Measurements from ENCODE around the gene TTC9B.
"Not testable (repeated sequence)": the region's sequence is repeated elsewhere in the genome, so short reads cannot be mapped to it uniquely, and the experiment has no call there.

The TTC9B gene

GRCh38 chr19:40174092-40174491 lies 44.1 kb downstream of the TTC9B start:
- Histone ChIP-seq H3K23ac (ENCODE audit: low read depth, low read length, poor library complexity) (no peak overlapping the region), H3K4ac (ENCODE audit: low read length) (no peak overlapping the region), H3K18ac (ENCODE audit: low read length) (no peak overlapping the region)

GRCh38 chr19:40171293-40171692 lies 46.9 kb downstream of the TTC9B start:
- not testable (repeated sequence) for H3K9me3 ChIP-seq (replicated peaks in 1 of 2; ENCODE audit: control insufficient read depth in 2 of 2, insufficient read depth in 1 of 2, low read depth in 1 of 2, low read length in 2 of 2); H3K4me2 ChIP-seq (ENCODE audit: insufficient read depth, low read length, poor library complexity, severe bottlenecking); H3K23ac ChIP-seq (ENCODE audit: low read depth, low read length, poor library complexity); H3K18ac ChIP-seq (ENCODE audit: low read length); H3K79me1 ChIP-seq (ENCODE audit: low read depth, low read length); DNase-seq (ENCODE audit: low spot score); H3K14ac ChIP-seq (ENCODE audit: low read length); H2BK12ac ChIP-seq (ENCODE audit: low read length); H3K27me3 ChIP-seq (ENCODE audit: control insufficient read depth in 3 of 3, insufficient read depth in 3 of 3, low read depth in 1 of 3, low read length in 3 of 3); H3K27ac ChIP-seq (replicated peaks; ENCODE audit: low read length); H3K4me3 ChIP-seq (ENCODE audit: low read length in 2 of 2); H4K8ac ChIP-seq (ENCODE audit: low read depth, low read length); H2BK15ac ChIP-seq (ENCODE audit: low read length); H2BK120ac ChIP-seq (ENCODE audit: low read depth, low read length); H2BK5ac ChIP-seq (ENCODE audit: low read length); H3K4me1 ChIP-seq (ENCODE audit: control insufficient read depth in 2 of 2, insufficient read depth in 1 of 2, low read depth in 1 of 2, low read length in 2 of 2); H4K91ac ChIP-seq (ENCODE audit: low read depth, low read length, poor library complexity); H3K4ac ChIP-seq (ENCODE audit: low read length); H2AK5ac ChIP-seq (ENCODE audit: low read depth, low read length); H3K36me3 ChIP-seq (replicated peaks in 1 of 2; ENCODE audit: control insufficient read depth in 2 of 2, insufficient read depth in 2 of 2, low read length in 2 of 2); H3K9ac ChIP-seq (ENCODE audit: low read depth, low read length, poor library complexity)
- peak overlapping the region; percentile 67 for H2AFZ ChIP-seq (ENCODE audit: low read length)
- no CpG with 5 or more reads among the region's 4 CpGs for WGBS, 2 donors (ENCODE audit: extremely low coverage in 2 of 2, insufficient read length in 2 of 2, insufficient replicate concordance in 1 of 2)

More at GRCh38 chr19:40174092-40174491, 44.1 kb downstream of the TTC9B start:
- H3K14ac ChIP-seq (ENCODE audit: low read length), result no peak overlapping the region
- H2BK12ac ChIP-seq (ENCODE audit: low read length), result no peak overlapping the region
- H3K79me1 ChIP-seq (ENCODE audit: low read depth, low read length), result no peaks in the 10 kb centered on the region
- H3K27me3 ChIP-seq (ENCODE audit: control insufficient read depth in 3 of 3, insufficient read depth in 3 of 3, low read depth in 1 of 3, low read length in 3 of 3), result no peaks in the 10 kb centered on the region
- H3K4me3 ChIP-seq (ENCODE audit: low read length in 2 of 2), result no peak overlapping the region
- no peak overlapping the region for H2AK5ac ChIP-seq (ENCODE audit: low read depth, low read length)
- no peak for DNase-seq (ENCODE audit: low spot score)
- no peak overlapping the region for H2BK15ac ChIP-seq (ENCODE audit: low read length)
- no peaks in the 10 kb centered on the region for H3K36me3 ChIP-seq (replicated peaks in 1 of 2; ENCODE audit: control insufficient read depth in 2 of 2, insufficient read depth in 2 of 2, low read length in 2 of 2)
- H2BK5ac ChIP-seq (ENCODE audit: low read length), result no peak overlapping the region
- no peak overlapping the region for H3K27ac ChIP-seq (replicated peaks; ENCODE audit: low read length)
- H4K91ac ChIP-seq (ENCODE audit: low read depth, low read length, poor library complexity), result no peak overlapping the region
- no peak overlapping the region for H2BK120ac ChIP-seq (ENCODE audit: low read depth, low read length)
- H3K9me3 ChIP-seq (replicated peaks in 1 of 2; ENCODE audit: control insufficient read depth in 2 of 2, insufficient read depth in 1 of 2, low read depth in 1 of 2, low read length in 2 of 2), result peaks cover 2 to 3% of the 10 kb centered on the region in 2 donors
- H3K4me1 ChIP-seq (ENCODE audit: control insufficient read depth in 2 of 2, insufficient read depth in 1 of 2, low read depth in 1 of 2, low read length in 2 of 2), result no peaks in the 10 kb centered on the region
- no peak overlapping the region for H2AFZ ChIP-seq (ENCODE audit: low read length)
- H4K8ac ChIP-seq (ENCODE audit: low read depth, low read length), result no peak overlapping the region
- no peak overlapping the region for H3K9ac ChIP-seq (ENCODE audit: low read depth, low read length, poor library complexity)
- H3K4me2 ChIP-seq (ENCODE audit: insufficient read depth, low read length, poor library complexity, severe bottlenecking), result no peak overlapping the region
- no CpG with 5 or more reads among the region's 4 CpGs for WGBS, 2 donors (ENCODE audit: extremely low coverage in 2 of 2, insufficient read length in 2 of 2, insufficient replicate concordance in 1 of 2)

- H3K4me1 ChIP-seq (ENCODE audit: control insufficient read depth in 2 of 2, insufficient read depth in 1 of 2, low read depth in 1 of 2, low read length in 2 of 2); H2AK5ac ChIP-seq (ENCODE audit: low read depth, low read length); H3K79me1 ChIP-seq (ENCODE audit: low read depth, low read length); H3K9me3 ChIP-seq (replicated peaks in 1 of 2; ENCODE audit: control insufficient read depth in 2 of 2, insufficient read depth in 1 of 2, low read depth in 1 of 2, low read length in 2 of 2); DNase-seq (ENCODE audit: low spot score); H3K18ac ChIP-seq (ENCODE audit: low read length); H3K23ac ChIP-seq (ENCODE audit: low read depth, low read length, poor library complexity); H3K4me2 ChIP-seq (ENCODE audit: insufficient read depth, low read length, poor library complexity, severe bottlenecking); H3K4me3 ChIP-seq (ENCODE audit: low read length in 2 of 2); H3K4ac ChIP-seq (ENCODE audit: low read length); H3K27me3 ChIP-seq (ENCODE audit: control insufficient read depth in 3 of 3, insufficient read depth in 3 of 3, low read depth in 1 of 3, low read length in 3 of 3); H3K9ac ChIP-seq (ENCODE audit: low read depth, low read length, poor library complexity); H3K14ac ChIP-seq (ENCODE audit: low read length); H2BK15ac ChIP-seq (ENCODE audit: low read length); H2BK12ac ChIP-seq (ENCODE audit: low read length); H4K8ac ChIP-seq (ENCODE audit: low read depth, low read length); H2BK120ac ChIP-seq (ENCODE audit: low read depth, low read length); H3K27ac ChIP-seq (replicated peaks; ENCODE audit: low read length); H3K36me3 ChIP-seq (replicated peaks in 1 of 2; ENCODE audit: control insufficient read depth in 2 of 2, insufficient read depth in 2 of 2, low read length in 2 of 2); H2BK5ac ChIP-seq (ENCODE audit: low read length); H4K91ac ChIP-seq (ENCODE audit: low read depth, low read length, poor library complexity): not testable (repeated sequence)
- WGBS, 2 donors (ENCODE audit: extremely low coverage in 2 of 2, insufficient read length in 2 of 2, insufficient replicate concordance in 1 of 2), result no CpG with 5 or more reads among the region's 39 CpGs
- peak overlapping the region; percentile 67 for H2AFZ ChIP-seq (ENCODE audit: low read length)
These were observed 47.7 kb downstream of the TTC9B start for GRCh38 chr19:40170303-40170989.

GRCh38 chr19:40169482-40170302 lies 48.5 kb downstream of the TTC9B start:
- H3K14ac ChIP-seq (ENCODE audit: low read length); H2BK15ac ChIP-seq (ENCODE audit: low read length); H3K23ac ChIP-seq (ENCODE audit: low read depth, low read length, poor library complexity); DNase-seq (ENCODE audit: low spot score); H3K27ac ChIP-seq (replicated peaks; ENCODE audit: low read length); H3K36me3 ChIP-seq (replicated peaks in 1 of 2; ENCODE audit: control insufficient read depth in 2 of 2, insufficient read depth in 2 of 2, low read length in 2 of 2); H3K79me1 ChIP-seq (ENCODE audit: low read depth, low read length); H2AK5ac ChIP-seq (ENCODE audit: low read depth, low read length); H3K4me2 ChIP-seq (ENCODE audit: insufficient read depth, low read length, poor library complexity, severe bottlenecking); H3K27me3 ChIP-seq (ENCODE audit: control insufficient read depth in 3 of 3, insufficient read depth in 3 of 3, low read depth in 1 of 3, low read length in 3 of 3); H3K4me1 ChIP-seq (ENCODE audit: control insufficient read depth in 2 of 2, insufficient read depth in 1 of 2, low read depth in 1 of 2, low read length in 2 of 2); H2BK12ac ChIP-seq (ENCODE audit: low read length); H2BK5ac ChIP-seq (ENCODE audit: low read length); H3K9me3 ChIP-seq (replicated peaks in 1 of 2; ENCODE audit: control insufficient read depth in 2 of 2, insufficient read depth in 1 of 2, low read depth in 1 of 2, low read length in 2 of 2); H3K9ac ChIP-seq (ENCODE audit: low read depth, low read length, poor library complexity); H4K91ac ChIP-seq (ENCODE audit: low read depth, low read length, poor library complexity); H3K4ac ChIP-seq (ENCODE audit: low read length); H4K8ac ChIP-seq (ENCODE audit: low read depth, low read length); H3K4me3 ChIP-seq (ENCODE audit: low read length in 2 of 2); H2BK120ac ChIP-seq (ENCODE audit: low read depth, low read length); H3K18ac ChIP-seq (ENCODE audit: low read length): not testable (repeated sequence)
- no CpG with 5 or more reads among the region's 30 CpGs for WGBS, 2 donors (ENCODE audit: extremely low coverage in 2 of 2, insufficient read length in 2 of 2, insufficient replicate concordance in 1 of 2)
- peak overlapping the region; percentile 29 for H2AFZ ChIP-seq (ENCODE audit: low read length)
